Nephron (organoid): ENCODE results near the gene GGA3.
"Not testable (repeated sequence)": the region's sequence is repeated elsewhere in the genome, so short reads cannot be mapped to it uniquely, and the experiment has no call there.

ENCODE experiments used
- H3K27ac Mint-ChIP-seq, 3 experiments: 2 replicates each; pipeline ENCODE4 v1.8.0; 2020; ENCODE audit warnings: mixed read lengths in 3 of 3, mild to moderate bottlenecking in 2 of 3, moderate library complexity in 1 of 3
- H3K27me3 Mint-ChIP-seq: 2 replicates; pipeline ENCODE4 v1.8.0; 2021; ENCODE audit warnings: low read depth, mild to moderate bottlenecking, moderate library complexity, mixed read lengths
- H3K36me3 Mint-ChIP-seq: 2 replicates; pipeline ENCODE4 v1.8.0; 2020; ENCODE audit warnings: low read depth, mixed read lengths
- H3K4me1 Mint-ChIP-seq: 2 replicates; pipeline ENCODE4 v1.8.0; 2020; ENCODE audit warnings: mixed read lengths
- H3K4me3 Mint-ChIP-seq, 3 experiments: 2 replicates each; pipeline ENCODE4 v1.8.0; 2020; ENCODE audit warnings: mild to moderate bottlenecking in 3 of 3, mixed read lengths in 3 of 3, moderate library complexity in 2 of 3
- H3K9me3 Mint-ChIP-seq: 2 replicates; pipeline ENCODE4 v1.8.0; 2020; ENCODE audit warnings: mixed read lengths
- CTCF ChIP-seq, 3 experiments: fragments of 200-600 bp; sonication (generic); IDR thresholded peaks; one replicate each; pipeline ENCODE4 v1.5.0; 2021; ENCODE audit warnings: antibody characterized with exemption in 3 of 3; ENCODE audit not compliant: unreplicated experiment in 3 of 3

GGA3 gene

GRCh38 chr17:75300280-75300679 is 38.9 kb upstream of the GGA3 start:
- H3K4me1 Mint-ChIP-seq: no peaks in the 10 kb centered on the region
- H3K4me3 Mint-ChIP-seq: no peak overlapping the region
- no peak for TF ChIP-seq CTCF (IDR thresholded peaks at IDR 0.05; ENCODE audit: unreplicated experiment in 3 of 3)
- no peaks in the 10 kb centered on the region for H3K9me3 Mint-ChIP-seq
- no peak overlapping the region for H3K27ac Mint-ChIP-seq
- no peaks in the 10 kb centered on the region for H3K27me3 Mint-ChIP-seq
- H3K36me3 Mint-ChIP-seq: peaks cover 4% of the 10 kb centered on the region

GRCh38 chr17:75295201-75296158 is 34.1 kb upstream of the GGA3 start:
- Mint-ChIP-seq H3K27me3 (no peaks in the 10 kb centered on the region), H3K9me3 (no peaks in the 10 kb centered on the region), H3K4me3 (no peak overlapping the region), H3K36me3 (no peaks in the 10 kb centered on the region), H3K4me1 (no peaks in the 10 kb centered on the region), H3K27ac (no peak overlapping the region)
- TF ChIP-seq CTCF (IDR thresholded peaks at IDR 0.05; ENCODE audit: unreplicated experiment in 3 of 3): no peak

- not testable (repeated sequence) for H3K27me3 Mint-ChIP-seq, H3K36me3 Mint-ChIP-seq, H3K27ac Mint-ChIP-seq, H3K4me1 Mint-ChIP-seq, H3K9me3 Mint-ChIP-seq
- peak overlapping the region in 1 of 3 experiments; percentile 21 for H3K4me3 Mint-ChIP-seq
Measured at GRCh38 chr17:75292810-75293448, 31.5 kb upstream of the GGA3 start.

- H3K27me3 Mint-ChIP-seq: peaks cover 9% of the 10 kb centered on the region
- no peaks in the 10 kb centered on the region for H3K9me3 Mint-ChIP-seq
- H3K4me1 Mint-ChIP-seq: peaks cover 9% of the 10 kb centered on the region
- TF ChIP-seq CTCF (IDR thresholded peaks at IDR 0.05; ENCODE audit: unreplicated experiment in 3 of 3): no peak
- H3K36me3 Mint-ChIP-seq: no peaks in the 10 kb centered on the region
- H3K4me3 Mint-ChIP-seq: peak overlapping the region; percentile 98 to 99 (median 98)
- H3K27ac Mint-ChIP-seq: peak overlapping the region; percentile 84 to 98 (median 88)
Measured at GRCh38 chr17:75289832-75290337, 28.5 kb upstream of the GGA3 start.

- Mint-ChIP-seq H3K27me3 (peaks cover 9% of the 10 kb centered on the region), H3K4me1 (peaks cover 9% of the 10 kb centered on the region), H3K36me3 (no peaks in the 10 kb centered on the region), H3K9me3 (no peaks in the 10 kb centered on the region), H3K27ac (peak within 1 kb of the TSS; percentile 84 to 98 (median 88)), H3K4me3 (peak within 1 kb of the TSS; percentile 98 to 99 (median 98))
- no peak for TF ChIP-seq CTCF (IDR thresholded peaks at IDR 0.05; ENCODE audit: unreplicated experiment in 3 of 3)
Measured at GRCh38 chr17:75289115-75289831, 27.9 kb upstream of the GGA3 start, which contains the start of gene SLC25A19. Gene SLC25A19, minus strand, starts transcription at chr17:75289433. Its CDS starts 2,669 bp downstream, at chr17:75286764.

GRCh38 chr17:75288770-75289114 is 27.3 kb upstream of the GGA3 start:
- peaks cover 9% of the 10 kb centered on the region for H3K4me1 Mint-ChIP-seq
- H3K27me3 Mint-ChIP-seq: peaks cover 9% of the 10 kb centered on the region
- H3K4me3 Mint-ChIP-seq: peak overlapping the region; percentile 98 to 99 (median 98)
- TF ChIP-seq CTCF (IDR thresholded peaks at IDR 0.05; ENCODE audit: unreplicated experiment in 3 of 3): no peak
- H3K9me3 Mint-ChIP-seq: no peaks in the 10 kb centered on the region
- H3K36me3 Mint-ChIP-seq: no peaks in the 10 kb centered on the region
- no peak overlapping the region for H3K27ac Mint-ChIP-seq
